GM19455 (cell line): ENCODE data around the gene NFE2L3.
"Not testable (repeated sequence)": the region's sequence is repeated elsewhere in the genome, so short reads cannot be mapped to it uniquely, and the experiment has no call there.

Experiments used
- ATAC-seq: cut with Tn5 transposase; IDR thresholded peaks from one replicate; pipeline ENCODE4 v1.9.1; 2021; ENCODE audit not compliant: unreplicated experiment

The NFE2L3 gene

GRCh38 chr7:26151953-26152781 is at the start of gene NFE2L3:
Gene NFE2L3, plus strand, starts transcription at chr7:26152198. Its CDS starts 301 bp downstream, at chr7:26152499.
- peak; percentile 75 for ATAC-seq

GRCh38 chr7:26103596-26103995 is 48.4 kb upstream of the NFE2L3 start:
- no peak for ATAC-seq

- no peak for ATAC-seq
These were observed 46.8 kb upstream of the NFE2L3 start for GRCh38 chr7:26105236-26105635.

GRCh38 chr7:26105931-26106330 is 46.1 kb upstream of the NFE2L3 start:
- ATAC-seq = no peak

GRCh38 chr7:26112203-26112740 is 39.7 kb upstream of the NFE2L3 start:
- ATAC-seq = no peak

- no peak for ATAC-seq
These were observed 36.3 kb upstream of the NFE2L3 start for GRCh38 chr7:26115650-26116049.

GRCh38 chr7:26117142-26117807 is 34.7 kb upstream of the NFE2L3 start:
- no peak for ATAC-seq

- ATAC-seq = no peak
These were observed 34.0 kb upstream of the NFE2L3 start for GRCh38 chr7:26117970-26118369.

- no peak for ATAC-seq
These were observed 29.3 kb upstream of the NFE2L3 start for GRCh38 chr7:26122745-26123144.

- not testable (repeated sequence) for ATAC-seq
These were observed 27.2 kb upstream of the NFE2L3 start for GRCh38 chr7:26124775-26125174.

- ATAC-seq = no peak
These were observed 24.6 kb upstream of the NFE2L3 start for GRCh38 chr7:26127411-26127810.

GRCh38 chr7:26131056-26131589 is 20.9 kb upstream of the NFE2L3 start:
- ATAC-seq = no peak

GRCh38 chr7:26135076-26135475 is 16.9 kb upstream of the NFE2L3 start:
- ATAC-seq = no peak

- ATAC-seq = no peak
These were observed 16.4 kb upstream of the NFE2L3 start for GRCh38 chr7:26135551-26135950.

- no peak for ATAC-seq
These were observed 15.2 kb upstream of the NFE2L3 start for GRCh38 chr7:26136831-26137230.

GRCh38 chr7:26140380-26140779 is 11.6 kb upstream of the NFE2L3 start:
- no peak for ATAC-seq

GRCh38 chr7:26141077-26141476 is 10.9 kb upstream of the NFE2L3 start:
- no peak for ATAC-seq

- ATAC-seq = no peak
These were observed 8.5 kb upstream of the NFE2L3 start for GRCh38 chr7:26143298-26144048.

GRCh38 chr7:26144184-26145080 is 7.6 kb upstream of the NFE2L3 start:
- no peak for ATAC-seq

GRCh38 chr7:26145238-26145637 is 6.8 kb upstream of the NFE2L3 start:
- no peak for ATAC-seq
